8988T (cell line): ENCODE data around the gene STARD3NL.
"Not testable (repeated sequence)": the region's sequence is repeated elsewhere in the genome, so short reads cannot be mapped to it uniquely, and the experiment has no call there.

Experiments used
- DNase-seq: peaks from one replicate; pipeline ENCODE4 v3.0.0; 2011

STARD3NL gene, protein sequence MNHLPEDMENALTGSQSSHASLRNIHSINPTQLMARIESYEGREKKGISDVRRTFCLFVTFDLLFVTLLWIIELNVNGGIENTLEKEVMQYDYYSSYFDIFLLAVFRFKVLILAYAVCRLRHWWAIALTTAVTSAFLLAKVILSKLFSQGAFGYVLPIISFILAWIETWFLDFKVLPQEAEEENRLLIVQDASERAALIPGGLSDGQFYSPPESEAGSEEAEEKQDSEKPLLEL

GRCh38 chr7:38178004-38178694, at the start of gene STARD3NL:
STARD3NL (plus strand) TSS chr7:38178245; CDS start chr7:38207505, 29,260 bp downstream.
- DNase-seq, result peak; percentile 66

- no peak for DNase-seq
Measured at GRCh38 chr7:38129162-38129561, 48.9 kb upstream of the STARD3NL start.

DNA sequence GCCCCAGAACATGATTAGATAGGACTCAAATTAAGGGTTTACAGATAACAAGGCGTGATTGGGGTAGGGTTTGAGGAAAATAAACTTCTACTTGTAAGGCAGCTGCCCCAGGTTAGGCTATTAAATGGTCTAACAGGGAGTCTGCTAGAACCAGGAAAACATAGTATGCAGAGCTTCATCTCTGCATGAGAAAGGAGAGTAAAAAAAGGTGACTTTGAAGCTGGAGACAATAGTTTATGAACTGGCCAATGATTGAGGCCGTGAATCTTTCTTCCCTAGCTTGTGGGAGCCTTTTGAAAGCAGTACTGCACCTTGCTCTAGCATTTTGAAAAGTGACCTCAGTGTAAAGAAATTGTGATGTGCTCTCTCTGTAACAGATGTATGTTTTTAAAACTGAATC, 48.5 kb upstream of the STARD3NL start:
- no peak for DNase-seq

GRCh38 chr7:38138171-38138570, 39.9 kb upstream of the STARD3NL start:
- no peak for DNase-seq

GRCh38 chr7:38141187-38141586, 36.9 kb upstream of the STARD3NL start:
- no peak for DNase-seq

GRCh38 chr7:38142736-38143135, 35.3 kb upstream of the STARD3NL start:
- DNase-seq, result no peak

- DNase-seq, result no peak
Measured at GRCh38 chr7:38147005-38147404, 31.0 kb upstream of the STARD3NL start.

GRCh38 chr7:38151556-38151955, 26.5 kb upstream of the STARD3NL start:
- no peak for DNase-seq

- DNase-seq, result no peak
Measured at GRCh38 chr7:38153515-38153914, 24.5 kb upstream of the STARD3NL start.

GRCh38 chr7:38154278-38154677, 23.8 kb upstream of the STARD3NL start:
- DNase-seq, result no peak

GRCh38 chr7:38160003-38160571, 18.0 kb upstream of the STARD3NL start:
- DNase-seq, result no peak

DNA sequence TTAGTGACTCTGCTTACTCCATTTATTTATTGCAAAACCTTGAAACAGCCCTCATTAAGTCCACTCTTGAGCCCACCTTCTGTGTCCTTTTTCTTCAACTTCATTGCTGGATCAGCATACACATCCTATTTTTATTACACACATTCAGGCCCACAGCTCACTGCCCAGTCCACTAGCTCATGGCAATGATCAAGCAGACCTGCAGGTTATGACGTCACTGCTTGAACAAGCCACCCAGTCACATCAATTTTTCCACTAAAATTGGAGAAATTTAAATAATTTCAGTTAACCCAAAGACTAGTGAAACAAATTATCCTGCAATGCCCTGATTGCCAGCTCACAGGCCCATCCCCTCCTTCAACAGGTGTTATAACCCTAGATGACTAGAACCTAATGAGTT, 16.0 kb upstream of the STARD3NL start:
- no peak for DNase-seq

- no peak for DNase-seq
Measured at GRCh38 chr7:38163671-38164070, 14.4 kb upstream of the STARD3NL start.

- no peak for DNase-seq
Measured at GRCh38 chr7:38168890-38169570, 9.0 kb upstream of the STARD3NL start.

DNA sequence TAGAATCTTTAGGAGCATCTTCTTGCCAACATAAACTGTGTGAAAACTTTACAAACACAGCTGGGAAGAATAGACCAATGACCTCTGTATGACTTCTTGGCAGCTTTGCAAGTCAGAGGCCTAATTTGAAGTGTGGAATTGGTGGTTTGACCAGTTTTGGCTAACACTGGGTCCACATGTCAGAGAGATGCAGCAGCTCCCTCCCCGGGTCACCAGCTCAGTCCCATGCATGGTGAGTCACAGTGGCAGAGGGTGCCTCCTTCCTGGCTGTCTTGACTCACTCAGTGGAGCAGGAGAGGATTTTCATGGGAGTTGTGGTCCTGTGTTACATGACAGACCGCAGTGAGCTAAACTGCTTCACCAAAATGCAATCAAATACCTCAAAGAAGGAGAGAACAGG, 8.2 kb upstream of the STARD3NL start:
- no peak for DNase-seq

GRCh38 chr7:38171623-38172391, 6.2 kb upstream of the STARD3NL start:
- no peak for DNase-seq

DNA sequence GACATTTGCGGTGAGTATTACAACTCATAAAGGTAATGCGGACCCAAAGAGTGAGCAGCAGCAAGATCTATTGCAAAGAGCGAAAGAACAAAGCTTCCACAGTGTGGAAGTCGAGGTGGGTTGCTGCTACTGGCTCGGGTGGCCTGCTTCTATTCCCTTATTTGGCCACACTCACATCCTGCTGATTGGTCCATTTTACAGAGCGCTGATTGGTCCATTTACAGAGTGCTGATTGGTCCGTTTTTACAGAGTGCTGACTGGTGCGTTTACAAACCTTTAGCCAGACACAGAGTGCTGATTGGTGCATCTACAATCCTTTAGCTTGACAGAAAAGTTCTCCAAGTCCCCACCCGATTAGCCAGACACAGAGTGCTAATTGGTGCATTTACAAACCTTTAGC, 2.5 kb upstream of the STARD3NL start:
- not testable (repeated sequence) for DNase-seq

DNA sequence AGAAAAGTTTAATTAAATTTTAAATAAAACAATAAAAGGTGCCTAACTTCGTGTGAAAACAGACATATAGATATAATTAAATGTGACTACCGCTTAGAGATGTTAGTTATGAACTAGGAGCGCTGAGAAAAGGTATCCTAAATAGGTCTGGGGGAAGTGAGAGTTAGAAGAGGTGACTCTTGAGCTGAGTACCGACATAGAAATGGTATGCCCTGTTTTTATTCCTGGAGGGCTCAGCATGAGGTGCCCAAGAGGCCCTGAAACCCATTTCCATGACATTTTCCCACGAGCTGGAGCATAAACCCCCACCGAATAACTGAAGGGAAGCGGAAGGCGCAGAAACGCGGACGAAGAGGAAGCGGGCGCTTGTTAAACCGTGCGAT, 433 bp upstream of the STARD3NL start:
- no peak for DNase-seq

GRCh38 chr7:38178695-38179344, 775 bp downstream of the STARD3NL start:
- DNase-seq, result no peak

- no peak for DNase-seq
Measured at GRCh38 chr7:38179776-38180226, 1.8 kb downstream of the STARD3NL start.

DNA sequence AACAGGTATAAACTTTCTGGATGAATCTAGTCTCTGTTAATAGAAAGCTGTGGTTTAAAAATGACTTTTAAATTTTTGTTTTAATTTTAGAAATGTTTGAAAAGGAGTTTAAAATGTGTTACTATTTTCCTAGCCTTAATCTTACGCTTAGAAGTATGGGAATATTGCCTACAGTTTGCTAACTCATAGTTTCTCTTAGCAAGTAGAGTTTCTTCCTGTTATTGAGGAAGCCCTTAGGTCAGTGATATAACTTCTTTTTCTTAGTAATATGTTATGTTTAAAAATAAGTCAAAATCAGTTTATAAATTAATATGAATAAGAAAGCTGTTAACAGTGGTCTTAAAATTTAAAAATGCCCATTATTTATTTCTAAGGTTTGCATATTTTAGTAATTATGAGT, 3.1 kb downstream of the STARD3NL start:
- DNase-seq, result no peak

DNA sequence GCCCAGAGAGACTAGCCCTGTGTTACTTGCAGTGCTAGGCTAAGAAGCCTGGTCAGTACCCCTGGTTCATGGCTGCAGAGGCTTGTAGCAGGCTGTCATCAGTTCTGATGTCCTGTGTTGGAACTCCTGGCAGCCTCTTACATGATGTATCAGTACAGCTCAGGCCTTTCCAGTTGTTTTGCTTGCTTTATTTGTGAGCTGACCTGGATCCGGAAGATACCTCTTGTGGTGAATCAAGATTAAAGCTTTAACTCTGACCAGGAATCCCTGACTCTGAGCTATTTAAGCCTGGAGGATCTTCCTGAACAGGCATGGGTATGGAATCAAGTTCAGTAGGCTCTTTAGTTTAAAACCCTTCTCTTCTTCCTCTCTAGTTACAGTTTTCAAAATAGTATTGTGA, 4.4 kb downstream of the STARD3NL start:
- DNase-seq, result no peak
